NOMO-1 (cell line): ENCODE data around the gene FTCD.
"Not testable (repeated sequence)": the region's sequence is repeated elsewhere in the genome, so short reads cannot be mapped to it uniquely, and the experiment has no call there.

Experiments used
- DNase-seq, 2 experiments: peaks; one replicate each; lab custom pipeline; 2025; ENCODE audit not compliant: unreplicated experiment in 2 of 2; lab: John Stamatoyannopoulos, UW

The FTCD gene

GRCh38 chr21:46171996-46172862, 16.9 kb upstream of the FTCD start:
- no peak for DNase-seq

- no peak for DNase-seq
Observed at GRCh38 chr21:46171585-46171984, 16.2 kb upstream of the FTCD start.

GRCh38 chr21:46170436-46171193, 15.2 kb upstream of the FTCD start:
- DNase-seq: not testable (repeated sequence)

GRCh38 chr21:46168659-46169386, 13.4 kb upstream of the FTCD start:
- no peak for DNase-seq

- DNase-seq: no peak
Observed at GRCh38 chr21:46168238-46168637, 12.9 kb upstream of the FTCD start.

GRCh38 chr21:46165098-46165497, 9.7 kb upstream of the FTCD start:
- DNase-seq: no peak

- DNase-seq: no peak
Observed at GRCh38 chr21:46163380-46163779, 8.0 kb upstream of the FTCD start.

GRCh38 chr21:46161633-46162592, 6.5 kb upstream of the FTCD start:
- no peak for DNase-seq

GRCh38 chr21:46160907-46161632, 5.7 kb upstream of the FTCD start:
- DNase-seq: no peak

GRCh38 chr21:46160657-46160906, 5.2 kb upstream of the FTCD start:
- DNase-seq: no peak

- DNase-seq: no peak
Observed at GRCh38 chr21:46159841-46160656, 4.7 kb upstream of the FTCD start.

GRCh38 chr21:46159390-46159789, 4.0 kb upstream of the FTCD start:
- DNase-seq: no peak

GRCh38 chr21:46158666-46159300, 3.4 kb upstream of the FTCD start:
- no peak for DNase-seq

GRCh38 chr21:46157987-46158451, 2.6 kb upstream of the FTCD start:
- no peak for DNase-seq

GRCh38 chr21:46157396-46157986, 2.1 kb upstream of the FTCD start:
- DNase-seq: no peak

GRCh38 chr21:46156678-46157077, 1.3 kb upstream of the FTCD start:
- no peak for DNase-seq

- no peak for DNase-seq
Observed at GRCh38 chr21:46156378-46156645, 933 bp upstream of the FTCD start.

GRCh38 chr21:46154955-46155513, 345 bp downstream of the FTCD start:
- DNase-seq: no peak
